Motor neuron (in vitro differentiated cells): Measurements from ENCODE around the gene COBLL1. TPM values are rescaled to one million over a fixed set of nuclear protein-coding genes. Genes with fewer than 3 reads are reported as not detected.
"Not testable (repeated sequence)": the region's sequence is repeated elsewhere in the genome, so short reads cannot be mapped to it uniquely, and the experiment has no call there.

ENCODE experiments used
- ATAC-seq, 8 experiments: fragments of 200-7000 bp; cut with Tn5 transposase; replicated peaks in 6 of 8; 2 replicates each; pipeline ENCODE4 v1.8.0; 2021; ENCODE audit warnings: mild to moderate bottlenecking in 8 of 8, moderate library complexity in 8 of 8
- H3K27ac ChIP-seq, 2 donors: fragments of 250-450 bp; sonication (Bioruptor Pico); 2 replicates each; pipeline ENCODE4 v1.9.0; 2021; ENCODE audit warnings: antibody characterized with exemption in 2 of 2, mild to moderate bottlenecking in 2 of 2, moderate library complexity in 1 of 2
- H3K4me1 ChIP-seq, 2 donors: fragments of 250-450 bp; sonication (Bioruptor Pico); replicated peaks in 1 of 2; 2 replicates each; pipeline ENCODE4 v1.6.1; 2021; ENCODE audit warnings: antibody characterized with exemption in 2 of 2, mild to moderate bottlenecking in 2 of 2, moderate library complexity in 1 of 2
- H3K4me3 ChIP-seq, 5 donors: fragments of 250-450 bp; sonication (Bioruptor Pico); 2 replicates each; pipeline ENCODE4 v1.9.0; 2021; ENCODE audit warnings: antibody characterized with exemption in 5 of 5, mild to moderate bottlenecking in 5 of 5, moderate library complexity in 4 of 5
- WGBS, 10 experiments: fragments of 450-650 bp; shearing (Covaris generic); methylation state at CpG; one replicate each; pipeline ENCODE4 v1.0.0; 2022; 5-methylcytosine and 5-hydroxymethylcytosine counted together
- in situ Hi-C, 9 experiments: fragments of 400-800 bp; cut with MboI; loops; one replicate each; pipeline ENCODE4 v1.15.0; 2021; ENCODE audit warnings: low sequenced_read_pairs in 9 of 9, low pct_unique_long_range_greater_than_20kb in 2 of 9; ENCODE audit not compliant: unreplicated experiment in 9 of 9
- total RNA-seq, 8 experiments: library from RNA; unstranded; fragments of 300-600 nt; gene quantifications; 2 replicates each; pipeline versions ENCODE4 v1.2.3 to v1.2.4, GENCODE V29; 2022

COBLL1 gene
- total RNA-seq, 8 experiments from 2014 or later, result 0.65 to 50.6 (median 8.1) TPM

DNA sequence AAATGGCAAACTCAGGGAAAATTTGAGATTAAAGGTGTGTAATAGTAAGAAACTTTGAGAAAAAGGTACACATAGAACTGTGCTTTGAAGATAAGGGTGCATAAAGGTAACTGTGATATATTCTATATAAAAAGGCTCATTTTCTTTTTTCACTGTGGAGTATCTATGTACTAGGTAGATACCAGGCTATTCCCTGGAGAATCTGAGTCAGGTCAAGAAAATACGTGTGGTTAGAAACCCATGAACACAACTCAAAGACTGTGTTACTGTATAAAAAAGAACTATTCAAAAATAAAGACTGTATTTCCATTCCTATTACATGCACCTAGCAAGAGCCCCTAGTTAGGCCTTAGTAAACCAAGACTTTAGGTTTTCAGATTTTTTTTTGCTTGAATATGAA is 120.2 kb downstream of the COBLL1 start:
- WGBS, 10 experiments, result 80 to 93% (median 88%) methylated on average over 1 of the region's 1 CpG; no CpG with 5 or more reads in 4 of the 10 experiments
- ATAC-seq, result no peak

DNA sequence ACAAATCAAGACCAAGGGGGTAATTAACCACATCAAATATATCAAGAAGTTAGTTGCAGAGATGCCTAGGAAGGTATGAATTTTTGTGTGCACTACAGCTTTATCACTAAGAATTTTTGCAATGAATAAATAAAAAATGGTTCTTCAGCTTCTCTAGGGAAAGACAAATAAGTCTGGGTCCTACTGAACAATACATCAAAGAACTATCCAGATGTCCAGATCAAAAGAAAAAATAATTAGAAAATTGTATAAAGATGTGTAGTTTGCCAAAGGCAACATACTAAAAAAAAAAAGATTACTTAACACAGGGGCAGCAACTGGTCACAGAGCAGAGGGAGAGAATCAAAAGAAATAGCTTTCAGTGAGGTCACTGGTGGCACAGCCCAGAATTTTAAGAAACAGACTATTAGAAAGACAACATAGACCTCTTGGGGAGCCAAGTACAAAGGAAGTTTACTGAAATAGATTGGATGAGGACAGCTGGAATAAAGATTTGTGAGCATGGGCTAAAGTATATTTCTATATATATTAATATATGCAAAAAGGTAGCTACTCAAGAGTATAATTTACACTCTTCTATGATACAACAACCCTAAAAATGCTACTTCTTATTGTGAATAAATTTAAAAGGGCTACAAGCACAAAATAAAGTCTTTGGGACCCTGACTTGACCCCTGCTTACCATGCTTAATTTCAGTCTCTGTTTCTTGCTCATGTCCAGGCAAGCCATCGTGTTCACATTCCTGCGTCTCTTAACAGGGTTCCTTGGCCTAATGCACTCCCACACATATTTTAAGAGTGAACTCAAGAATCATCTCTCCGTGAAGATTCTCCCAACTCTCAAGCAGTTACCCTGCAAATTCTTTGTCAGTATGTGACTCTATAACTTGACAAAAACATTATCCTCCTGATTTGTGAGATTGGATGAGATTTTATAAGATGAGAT is 121.4 kb downstream of the COBLL1 start:
- no peak overlapping the region for H3K4me3 ChIP-seq
- in situ Hi-C loops, result no loop called here
- 43 to 100% (median 75%) methylated on average over 1 to 3 of the region's 3 CpGs; no CpG with 5 or more reads in 3 of the 10 experiments for WGBS, 10 experiments
- peak in 2 of 8 experiments; percentile 39 to 63 for ATAC-seq
- no peaks in the 10 kb centered on the region for H3K4me1 ChIP-seq
- H3K27ac ChIP-seq, result no peak overlapping the region

More for the DNA sequence above, 120.2 kb downstream of the COBLL1 start:
- Histone ChIP-seq H3K4me1 (no peaks in the 10 kb centered on the region), H3K27ac (no peak overlapping the region), H3K4me3 (no peak overlapping the region)
- in situ Hi-C loops, result no loop called here

DNA sequence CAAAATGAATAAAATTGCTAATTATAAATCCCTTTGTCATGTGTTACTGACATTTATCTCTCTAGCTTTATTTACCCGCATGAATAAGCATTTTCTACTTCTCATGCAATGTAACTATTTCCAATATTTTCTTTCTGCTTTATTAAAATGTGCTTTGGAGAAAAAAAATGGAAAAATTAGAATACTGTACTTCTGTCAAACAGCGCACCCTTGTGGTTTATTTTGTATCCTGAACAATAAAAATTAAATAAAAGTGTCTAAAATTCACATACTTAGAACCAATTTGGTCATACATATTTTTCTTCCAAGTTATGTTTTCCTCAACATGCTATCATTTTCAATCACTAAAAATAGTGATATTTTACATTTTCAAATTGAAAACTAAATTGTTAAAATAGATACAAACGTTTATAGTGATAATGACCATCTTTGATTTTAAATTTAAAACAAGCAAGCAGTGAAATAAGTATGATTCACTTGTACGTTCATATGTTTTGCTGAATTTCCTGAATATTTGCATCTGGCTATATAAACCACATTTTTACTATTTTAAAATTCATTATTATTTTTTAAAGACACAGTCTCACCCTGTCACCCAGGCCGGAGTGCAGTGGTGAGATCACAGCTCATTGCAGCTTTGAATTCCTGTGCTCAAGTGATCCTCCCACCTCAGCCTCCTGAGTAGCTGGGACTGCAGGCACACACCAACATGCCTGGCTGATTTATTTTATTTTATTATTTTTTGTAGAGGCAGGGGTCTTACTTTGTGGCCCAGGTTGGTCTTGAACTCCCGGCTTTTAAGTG is 124.4 kb downstream of the COBLL1 start:
- Histone ChIP-seq H3K4me1 (no peaks in the 10 kb centered on the region), H3K4me3 (no peak overlapping the region), H3K27ac (no peak overlapping the region)
- ATAC-seq, result peak in 3 of 8 experiments; percentile 18 to 56 (median 45)
- WGBS, 10 experiments, result 0 to 68% (median 40%) methylated on average over 4 to 6 of the region's 6 CpGs
- in situ Hi-C loops, result no loop called here

DNA sequence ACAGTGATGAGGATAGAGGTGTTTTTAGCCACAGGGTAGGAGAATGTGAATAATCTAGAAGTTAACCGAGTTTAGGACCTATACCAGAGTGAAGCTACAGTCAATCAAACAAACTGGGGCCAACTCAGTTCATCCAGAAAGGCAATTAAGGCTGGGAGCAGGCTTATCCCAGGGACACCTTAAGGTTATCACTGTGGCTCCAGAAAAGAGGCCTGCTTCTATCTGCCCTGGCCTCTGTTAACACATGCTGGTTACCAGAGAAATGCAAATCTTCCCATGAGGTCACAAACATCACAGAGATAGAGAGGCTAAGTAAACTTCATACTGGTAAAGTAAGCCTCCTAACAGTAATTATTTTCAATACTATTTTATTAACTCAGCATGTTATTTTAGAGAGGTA is 127.2 kb downstream of the COBLL1 start:
- in situ Hi-C loops, result no loop called here
- Histone ChIP-seq H3K27ac (no peak overlapping the region), H3K4me1 (no peaks in the 10 kb centered on the region), H3K4me3 (no peak overlapping the region)
- WGBS, 10 experiments, result 60 to 100% (median 71%) methylated on average over 1 of the region's 1 CpG; no CpG with 5 or more reads in 3 of the 10 experiments
- ATAC-seq, result peak in 2 of 8 experiments; percentile 14 to 23

DNA sequence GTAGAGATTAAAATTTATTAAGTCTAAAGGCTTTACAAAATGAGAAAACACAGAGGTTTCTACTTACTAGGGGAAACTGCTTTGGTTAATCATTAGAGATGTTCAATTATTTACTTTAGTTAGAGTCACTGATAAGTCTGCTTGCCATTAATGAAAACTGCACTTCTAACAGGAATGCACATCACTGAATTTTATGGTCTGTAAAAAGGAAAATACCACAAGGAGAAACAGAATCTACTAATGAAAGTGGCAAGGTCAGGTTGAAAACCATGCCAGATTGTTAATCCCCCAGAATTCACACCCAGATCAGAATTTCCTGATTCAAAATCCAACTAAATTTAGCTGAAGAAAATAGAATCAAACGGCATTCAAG is 129.9 kb downstream of the COBLL1 start:
- in situ Hi-C loops, result no loop called here
- no peak for ATAC-seq
- Histone ChIP-seq H3K27ac (no peak overlapping the region), H3K4me1 (no peaks in the 10 kb centered on the region), H3K4me3 (no peak overlapping the region)
- WGBS, 10 experiments, result 0 to 60% (median 46%) methylated on average over 1 of the region's 1 CpG; no CpG with 5 or more reads in 2 of the 10 experiments

DNA sequence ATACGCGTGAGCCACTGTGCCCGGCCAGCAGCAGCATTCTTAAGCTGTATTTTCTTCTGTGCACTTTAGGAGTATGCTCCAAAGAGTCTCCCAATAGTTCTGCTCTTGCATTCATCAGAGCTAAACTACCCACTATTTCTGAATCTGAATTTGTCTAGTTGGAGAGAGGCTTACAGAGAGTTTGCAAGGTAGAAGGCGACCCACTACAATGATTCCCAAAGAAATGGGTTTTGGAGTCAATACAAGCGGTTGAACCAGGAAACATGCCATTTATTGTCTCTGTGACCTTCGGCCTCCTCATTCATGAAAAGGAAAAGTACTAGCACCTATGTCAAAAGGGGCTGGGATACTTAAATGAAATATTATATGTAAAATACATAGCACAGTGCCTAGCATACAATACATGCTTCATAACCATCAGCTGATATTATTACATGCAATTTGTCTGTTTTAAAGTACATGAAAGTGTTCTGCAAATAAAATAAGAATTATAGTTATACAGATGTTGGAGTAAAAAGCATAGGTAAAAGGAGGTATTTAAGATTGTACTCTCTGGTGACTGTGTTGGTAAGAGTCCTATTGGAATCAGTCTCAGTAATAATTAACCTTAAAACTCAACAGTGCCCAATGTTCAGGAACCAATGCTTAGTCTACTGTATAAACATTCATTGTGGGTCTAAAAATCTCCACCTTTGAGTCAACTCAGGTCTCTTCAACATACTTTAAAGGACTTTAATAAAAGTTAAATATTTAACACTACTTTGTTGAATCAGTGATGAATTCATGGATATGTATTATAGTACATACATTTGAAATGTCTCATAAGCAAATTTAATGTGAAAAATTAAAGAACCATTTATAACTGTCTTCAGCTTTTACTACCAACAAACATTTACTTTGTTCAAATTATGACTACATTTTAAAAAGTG is 130.5 kb downstream of the COBLL1 start:
- no peak overlapping the region for H3K4me3 ChIP-seq
- no peak overlapping the region for H3K27ac ChIP-seq
- 82 to 100% (median 100%) methylated on average over 1 to 6 of the region's 6 CpGs; no CpG with 5 or more reads in 3 of the 10 experiments for WGBS, 10 experiments
- no peaks in the 10 kb centered on the region for H3K4me1 ChIP-seq
- in situ Hi-C loops, result no loop called here
- ATAC-seq, result no peak

DNA sequence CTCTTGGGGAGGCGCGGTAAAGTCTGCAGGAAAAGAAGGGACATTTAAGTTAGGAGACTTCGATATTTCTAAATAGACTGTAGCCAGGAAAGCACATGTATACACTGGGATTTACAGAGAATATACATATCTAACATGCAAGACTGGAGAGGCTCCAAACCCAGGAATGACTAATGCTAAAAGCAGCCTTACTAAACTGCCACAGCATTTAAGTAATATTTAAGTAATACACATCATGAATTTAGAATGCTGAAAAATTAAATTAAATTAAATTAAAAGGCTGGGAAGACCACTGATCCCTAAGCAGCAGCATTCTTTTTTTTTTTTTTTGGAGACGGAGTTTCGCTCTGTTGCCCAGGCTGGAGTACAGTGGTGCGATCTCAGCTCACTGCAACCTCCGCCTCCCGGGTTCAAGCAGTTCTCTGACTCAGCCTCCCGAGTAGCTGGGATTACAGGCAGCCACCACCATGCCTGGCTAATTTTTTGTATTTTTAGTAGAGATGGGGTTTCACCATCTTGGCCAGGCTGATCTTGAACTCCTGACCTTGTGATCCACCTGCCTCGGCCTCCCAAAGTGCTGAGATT is 131.3 kb downstream of the COBLL1 start:
- in situ Hi-C loops, H3K4me3 ChIP-seq, H3K27ac ChIP-seq, H3K4me1 ChIP-seq: not testable (repeated sequence)
- 78 to 100% (median 95%) methylated on average over 2 to 9 of the region's 10 CpGs for WGBS, 10 experiments
- ATAC-seq, result peak in 1 of 8 experiments; percentile 65

DNA sequence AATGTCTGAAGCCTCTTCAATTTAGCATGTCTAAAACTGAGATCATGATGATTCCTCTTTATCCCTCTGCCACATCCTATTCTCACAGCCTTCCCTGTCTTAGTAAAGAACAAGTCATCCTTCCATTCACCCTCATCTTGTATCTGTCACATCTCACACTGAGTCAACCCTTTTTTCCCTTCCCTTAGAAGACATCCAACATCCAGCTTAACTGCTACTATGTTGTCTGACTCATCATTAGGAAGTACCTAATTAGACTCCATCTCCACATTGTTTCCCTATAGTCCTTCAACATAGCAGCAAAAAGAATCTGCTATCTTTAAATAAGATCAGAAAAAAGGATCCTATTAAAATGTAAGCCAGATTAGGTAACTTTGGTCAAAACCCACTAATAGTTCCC is 135.1 kb downstream of the COBLL1 start:
- peak in 2 of 8 experiments; percentile 25 to 63 for ATAC-seq
- in situ Hi-C loops, result no loop called here
- no peak overlapping the region for H3K4me3 ChIP-seq
- no peaks in the 10 kb centered on the region for H3K4me1 ChIP-seq
- H3K27ac ChIP-seq, result no peak overlapping the region

DNA sequence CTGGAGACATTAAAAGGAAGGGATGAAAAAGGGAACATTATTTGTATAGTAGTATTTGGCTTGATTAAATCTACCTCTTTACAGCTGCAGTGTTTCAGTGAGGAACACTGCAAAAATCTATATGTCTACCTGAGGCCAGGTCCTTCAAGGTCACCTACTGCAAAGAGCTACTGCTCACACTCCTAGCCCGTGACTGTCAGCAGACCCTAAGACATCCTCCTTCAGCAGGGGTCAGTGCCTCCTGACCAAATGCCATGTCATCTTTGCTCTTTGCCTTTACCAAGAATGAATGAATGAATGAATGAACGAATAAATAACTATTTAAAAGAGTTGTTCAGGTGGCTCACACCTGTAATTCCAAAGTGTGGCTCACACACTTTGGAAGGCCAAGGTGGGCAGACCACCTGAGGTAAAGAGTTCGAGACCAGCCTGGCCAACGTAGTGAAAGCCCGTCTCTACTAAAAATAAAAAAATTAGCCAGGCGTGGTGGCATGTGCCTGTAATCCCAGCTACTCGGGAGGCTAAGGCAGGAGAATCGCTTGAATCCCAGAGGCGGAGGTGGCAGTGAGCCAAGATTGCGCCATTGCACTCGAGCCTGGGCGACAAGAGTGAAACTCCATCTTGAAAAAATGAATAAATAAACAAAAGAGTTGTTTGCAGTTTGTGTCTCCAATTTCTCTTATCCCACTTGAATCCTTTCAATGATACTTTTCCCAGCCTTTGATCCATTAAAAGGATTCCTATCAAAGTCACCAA is 136.0 kb downstream of the COBLL1 start:
- WGBS, 10 experiments, result 78 to 100% (median 96%) methylated on average over 2 to 10 of the region's 12 CpGs; no CpG with 5 or more reads in 2 of the 10 experiments
- Histone ChIP-seq H3K4me3 (no peak overlapping the region), H3K27ac (no peak overlapping the region), H3K4me1 (no peaks in the 10 kb centered on the region)
- in situ Hi-C loops, result no loop called here
- ATAC-seq, result no peak

DNA sequence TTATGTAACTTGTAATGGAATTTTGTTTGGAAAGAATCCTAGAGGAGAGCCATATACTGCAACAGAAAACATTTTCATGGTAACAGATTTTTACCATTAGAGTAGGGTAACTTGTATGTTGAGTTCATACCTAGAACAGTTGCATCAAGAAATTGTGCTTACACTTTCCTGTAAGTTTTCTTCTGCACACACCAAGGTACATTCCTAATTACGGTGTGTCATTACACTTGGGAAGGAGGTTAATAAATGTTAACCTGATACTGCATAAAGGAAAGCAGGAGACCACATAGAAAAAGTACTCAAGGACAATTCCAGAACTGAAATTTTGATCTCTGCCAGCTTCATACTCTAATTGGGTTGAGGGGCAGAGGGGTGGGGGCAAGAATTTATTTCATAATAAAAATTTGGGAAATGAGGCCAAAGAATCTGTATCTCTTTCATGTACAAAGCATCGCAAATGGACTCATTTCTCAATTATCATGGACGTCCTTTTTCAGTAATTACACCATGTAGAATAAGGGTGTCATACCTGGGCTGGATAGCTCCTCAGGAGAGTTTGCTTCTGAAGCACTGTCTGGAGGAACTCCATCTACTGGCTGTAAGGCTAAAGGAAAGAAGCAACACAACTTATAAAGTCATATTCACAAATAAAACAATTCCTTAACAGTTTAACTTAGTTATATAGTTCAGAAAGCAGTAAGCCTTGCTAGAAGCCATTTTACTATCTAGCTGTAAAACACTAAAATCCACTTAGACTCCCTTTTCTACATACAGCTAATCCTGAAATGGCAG is 137.5 kb downstream of the COBLL1 start:
- no peak for ATAC-seq
- in situ Hi-C loops, result no loop called here
- 80 to 100% (median 89%) methylated on average over 1 to 3 of the region's 3 CpGs for WGBS, 10 experiments
- Histone ChIP-seq H3K4me3 (no peak overlapping the region), H3K4me1 (no peaks in the 10 kb centered on the region), H3K27ac (no peak overlapping the region)

DNA sequence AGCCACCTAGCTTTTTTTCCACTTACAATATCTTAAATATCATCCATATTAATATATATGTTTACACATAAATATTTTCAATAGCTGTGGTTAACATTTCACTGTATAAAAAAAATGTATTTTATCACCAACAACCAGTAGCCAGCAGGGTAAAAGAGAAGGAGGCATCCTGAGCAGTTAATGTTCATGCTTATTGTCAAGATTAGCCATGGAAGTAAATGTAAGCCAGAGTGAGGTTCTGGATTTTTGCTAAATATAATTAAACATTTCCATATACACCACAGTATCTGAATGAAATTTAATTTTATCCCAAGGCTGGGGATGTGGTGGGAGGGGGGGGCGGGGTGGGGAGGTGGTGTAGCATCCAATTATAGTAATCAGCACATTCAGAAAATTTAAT is 140.1 kb downstream of the COBLL1 start:
- H3K4me1 ChIP-seq, result no peaks in the 10 kb centered on the region
- in situ Hi-C loops, result no loop called here
- no peak for ATAC-seq
- 63 to 80% methylated on average over 1 of the region's 1 CpG; no CpG with 5 or more reads in 8 of the 10 experiments for WGBS, 10 experiments
- no peak overlapping the region for H3K4me3 ChIP-seq
- no peak overlapping the region for H3K27ac ChIP-seq
